GM12892 (cell line): ENCODE measurements around the gene TENT4A.

Source experiments
- DNase-seq: peaks from one replicate; pipeline ENCODE4 v3.0.0; 2011; ENCODE audit not compliant: insufficient read length
- FAIRE-seq: peaks from 2 replicates; lab custom pipeline; 2011; peaks lifted over from hg19 to GRCh38; lab: Jason Lieb, UNC
- POLR2A ChIP-seq: IDR thresholded peaks from 2 replicates; pipeline ENCODE4 v1.6.1; 2011; ENCODE audit warnings: low read depth, low read length, control low read depth
- POLR2AphosphoS5 ChIP-seq: IDR thresholded peaks from 2 replicates; pipeline ENCODE4 v1.6.1; 2011; ENCODE audit warnings: low read depth, low read length, control low read depth
- TAF1 ChIP-seq: IDR thresholded peaks from 2 replicates; pipeline ENCODE4 v1.6.1; 2011; ENCODE audit warnings: low read depth, mild to moderate bottlenecking, control low read depth, low read length, borderline replicate concordance

TENT4A gene

DNA sequence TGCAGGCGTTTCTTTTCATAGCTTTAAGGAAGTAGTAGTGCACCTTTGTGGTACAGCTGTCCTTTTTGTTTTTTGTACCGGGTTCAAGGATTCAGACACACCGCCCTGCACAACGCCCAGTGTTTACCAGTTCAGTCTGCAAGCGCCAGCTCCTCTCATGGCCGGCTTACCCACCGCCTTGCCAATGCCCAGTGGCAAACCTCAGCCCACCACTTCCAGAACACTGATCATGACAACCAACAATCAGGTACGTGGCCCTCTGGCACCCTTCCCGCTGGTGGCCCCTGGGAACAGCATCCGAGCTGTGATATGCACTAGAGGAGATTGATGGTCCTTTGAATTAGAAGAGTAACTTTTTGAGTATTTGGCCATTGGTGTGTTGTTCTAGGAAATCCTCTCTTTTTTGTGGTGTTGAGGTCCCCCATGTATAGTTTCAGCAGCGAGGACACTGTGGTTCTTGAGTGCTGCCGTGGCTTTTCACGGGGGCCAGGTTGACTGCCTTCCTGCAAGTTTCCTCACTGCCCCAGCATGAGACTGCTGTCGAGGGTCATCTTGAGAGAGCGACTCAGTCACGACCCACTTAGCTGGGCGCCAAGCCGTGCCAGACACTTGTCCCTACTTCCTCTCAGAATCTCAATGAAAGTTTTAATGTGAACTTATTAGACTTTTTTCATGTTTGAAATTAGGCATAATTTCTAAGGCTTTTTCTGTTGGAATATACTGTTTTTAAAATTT, 37.9 kb downstream of the TENT4A start:
- TF ChIP-seq POLR2AphosphoS5, result no peak
- DNase-seq, result no peak
- no peak for FAIRE-seq

DNA sequence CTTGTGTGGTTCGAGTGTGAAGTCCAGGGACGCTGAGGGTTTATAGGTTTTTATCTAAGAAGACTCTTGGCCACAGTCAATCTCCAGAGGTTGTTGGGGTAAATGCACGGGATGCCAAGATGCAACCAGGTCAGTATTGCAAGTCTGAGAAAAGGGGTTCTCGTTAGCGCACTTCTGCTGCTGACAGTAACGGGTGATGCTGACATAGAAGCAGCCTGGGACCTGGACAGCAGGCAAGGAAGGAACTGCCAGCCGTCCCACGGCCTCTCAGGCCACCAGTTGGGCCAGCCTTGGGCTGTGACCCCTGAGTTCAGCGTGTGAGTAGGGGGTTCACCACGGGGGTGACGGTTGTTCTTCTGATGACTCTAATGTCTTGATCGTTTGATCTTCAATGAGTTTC, 39.0 kb downstream of the TENT4A start:
- TF ChIP-seq POLR2A, result no peak
- no peak for TF ChIP-seq TAF1
- no peak for TF ChIP-seq POLR2AphosphoS5
- DNase-seq, result no peak
- no peak for FAIRE-seq

GRCh38 chr5:6752782-6753181, 39.5 kb downstream of the TENT4A start:
- DNase-seq (no peak), FAIRE-seq (no peak)
- TF ChIP-seq TAF1 (no peak), POLR2AphosphoS5 (no peak), POLR2A (no peak)

DNA sequence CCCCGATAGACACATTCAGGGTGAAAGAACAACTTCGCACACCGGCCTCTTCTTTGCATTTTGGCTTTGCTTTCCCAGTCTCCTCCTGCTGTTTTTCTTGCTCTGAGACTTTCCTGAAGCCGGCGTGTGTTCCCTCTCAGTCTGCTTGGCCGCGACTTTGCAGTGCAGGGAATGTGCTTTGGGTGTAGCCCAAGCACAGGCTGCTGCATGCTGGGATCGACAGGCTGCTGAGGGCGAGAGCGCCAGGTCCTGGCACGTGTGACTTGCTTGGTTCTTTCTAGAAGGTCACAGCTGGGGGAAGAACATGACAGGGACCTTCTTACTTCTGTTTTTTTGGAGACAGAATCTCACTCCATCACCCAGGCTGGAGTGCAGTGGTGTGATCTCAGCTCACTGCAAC, 40.6 kb downstream of the TENT4A start:
- no peak for FAIRE-seq
- no peak for DNase-seq
- TF ChIP-seq POLR2A (no peak), TAF1 (no peak), POLR2AphosphoS5 (no peak)

- FAIRE-seq (no peak), DNase-seq (no peak)
- TF ChIP-seq TAF1 (no peak), POLR2A (no peak), POLR2AphosphoS5 (no peak)
Measured at GRCh38 chr5:6754766-6755165, 41.5 kb downstream of the TENT4A start.

- TF ChIP-seq POLR2AphosphoS5 (no peak), TAF1 (no peak), POLR2A (no peak)
- FAIRE-seq, result no peak
Measured at GRCh38 chr5:6755519-6755918, 42.3 kb downstream of the TENT4A start.

GRCh38 chr5:6755941-6756340, 42.7 kb downstream of the TENT4A start:
- FAIRE-seq, result no peak
- no peak for DNase-seq
- TF ChIP-seq TAF1 (no peak), POLR2AphosphoS5 (no peak), POLR2A (no peak)

More at GRCh38 chr5:6755519-6755918, 42.3 kb downstream of the TENT4A start:
- no peak for DNase-seq

- DNase-seq, result no peak
- no peak for FAIRE-seq
- TF ChIP-seq POLR2AphosphoS5 (no peak), POLR2A (no peak), TAF1 (no peak)
Measured at GRCh38 chr5:6757414-6757969, 44.3 kb downstream of the TENT4A start.

DNA sequence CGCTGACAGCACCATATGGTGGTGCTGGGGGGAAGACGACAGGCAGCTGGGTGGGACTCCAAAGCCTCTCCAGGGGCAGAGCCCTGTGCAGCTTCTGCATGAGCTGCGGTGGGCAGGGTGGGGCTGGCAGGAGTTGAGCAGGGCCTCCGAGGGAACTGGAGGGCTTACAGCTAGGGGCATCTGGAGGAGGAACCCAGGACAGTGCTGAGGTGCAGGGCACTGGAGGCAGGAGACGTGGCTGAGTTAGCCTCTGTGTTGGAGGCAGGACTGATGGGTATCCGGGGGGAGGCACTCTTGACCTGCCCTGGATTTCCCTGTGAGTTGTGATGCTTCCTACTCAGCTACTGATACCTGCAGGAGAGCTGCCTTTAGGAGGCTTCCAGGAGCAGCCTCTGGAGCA, 45.0 kb downstream of the TENT4A start:
- no peak for FAIRE-seq
- TF ChIP-seq POLR2A (no peak), POLR2AphosphoS5 (0 out of 2 replicates have a peak, but pooled peaks have one; percentile 17)
- no peak for DNase-seq

- FAIRE-seq (no peak), DNase-seq (no peak)
- TF ChIP-seq POLR2A (no peak), POLR2AphosphoS5 (no peak), TAF1 (no peak)
Measured at GRCh38 chr5:6758706-6759105, 45.5 kb downstream of the TENT4A start.

GRCh38 chr5:6759401-6759800, 46.2 kb downstream of the TENT4A start:
- TF ChIP-seq TAF1 (no peak), POLR2AphosphoS5 (no peak), POLR2A (no peak)
- no peak for DNase-seq
- FAIRE-seq, result no peak

DNA sequence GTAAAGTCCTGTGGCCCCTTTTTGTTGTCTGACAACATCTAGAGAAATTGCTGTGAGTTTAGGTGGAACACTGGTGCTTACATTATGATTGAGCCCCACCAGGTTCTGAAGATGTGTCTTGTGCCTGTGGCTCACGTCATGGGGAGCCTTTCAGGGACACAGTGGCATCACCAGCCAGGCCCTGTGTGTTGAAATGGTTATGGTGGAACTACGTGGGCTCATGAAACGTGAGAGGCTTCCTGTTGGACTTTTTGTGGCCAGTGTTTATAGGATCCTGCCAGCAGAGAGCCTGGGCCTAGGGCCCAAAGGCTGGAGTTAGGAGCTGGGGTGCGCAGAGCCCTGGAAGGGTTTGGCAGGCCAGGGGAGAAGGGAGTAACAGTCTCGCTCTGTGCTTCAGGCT, 46.8 kb downstream of the TENT4A start:
- no peak for FAIRE-seq
- TF ChIP-seq TAF1 (no peak), POLR2AphosphoS5 (no peak), POLR2A (no peak)
- no peak for DNase-seq

GRCh38 chr5:6760686-6761085, 47.5 kb downstream of the TENT4A start:
- DNase-seq, result no peak
- no peak for FAIRE-seq
- TF ChIP-seq POLR2A, result no peak
- TF ChIP-seq POLR2AphosphoS5, result no peak
- no peak for TF ChIP-seq TAF1
